OCI-LY7 (cell line): ENCODE measurements around the gene STXBP5.

Experiments
- EZH2phosphoT487 ChIP-seq: fragments of 200-600 bp; sonication (generic); IDR thresholded peaks from 2 replicates; pipeline ENCODE4 v1.6.1; 2018; ENCODE audit warnings: low read depth, borderline replicate concordance, mild to moderate bottlenecking, mixed run types, antibody characterized with exemption, low read length, moderate library complexity, mixed read lengths
- TF ChIP-seq, protein P1 (sequence below): fragments of 200-600 bp; sonication (generic); conservative IDR thresholded peaks from 2 replicates; pipeline ENCODE4 v1.5.1; 2014; ENCODE audit warnings: mild to moderate bottlenecking, antibody characterized with exemption, low read length, moderate library complexity, mixed read lengths

DNA sequence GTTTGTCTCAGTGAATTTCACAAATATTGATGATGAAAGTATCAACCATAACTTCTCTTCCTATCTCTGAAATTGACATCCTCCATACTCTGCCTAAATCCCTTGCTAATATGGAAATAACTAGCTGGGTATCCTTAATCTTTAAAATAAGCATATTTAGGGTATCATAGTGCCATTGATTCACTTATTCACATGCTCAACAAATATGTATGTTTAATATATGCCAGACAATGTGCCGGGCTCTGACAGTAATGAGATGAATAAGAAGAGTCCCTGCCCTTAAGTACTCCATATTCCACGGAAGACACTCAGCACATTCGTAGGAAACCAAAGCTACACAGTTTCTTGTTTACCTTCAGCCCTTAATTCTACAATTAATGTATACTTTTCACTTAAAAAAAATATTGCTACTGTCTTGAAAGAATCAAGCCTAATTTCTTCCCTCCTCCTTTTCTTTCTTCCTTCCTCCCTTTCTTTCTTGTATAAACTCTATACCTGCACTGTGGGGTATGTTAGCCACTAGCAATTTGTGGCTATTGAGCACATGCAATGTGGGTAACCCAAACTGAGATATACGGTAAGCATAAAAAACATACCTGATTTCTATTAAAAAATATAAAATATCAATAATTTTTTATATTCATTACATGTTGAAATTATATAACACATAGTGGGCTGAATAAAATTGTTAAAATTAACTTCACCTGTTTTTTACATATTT, 42.8 kb upstream of the STXBP5 start:
- TF ChIP-seq, protein P1, sequence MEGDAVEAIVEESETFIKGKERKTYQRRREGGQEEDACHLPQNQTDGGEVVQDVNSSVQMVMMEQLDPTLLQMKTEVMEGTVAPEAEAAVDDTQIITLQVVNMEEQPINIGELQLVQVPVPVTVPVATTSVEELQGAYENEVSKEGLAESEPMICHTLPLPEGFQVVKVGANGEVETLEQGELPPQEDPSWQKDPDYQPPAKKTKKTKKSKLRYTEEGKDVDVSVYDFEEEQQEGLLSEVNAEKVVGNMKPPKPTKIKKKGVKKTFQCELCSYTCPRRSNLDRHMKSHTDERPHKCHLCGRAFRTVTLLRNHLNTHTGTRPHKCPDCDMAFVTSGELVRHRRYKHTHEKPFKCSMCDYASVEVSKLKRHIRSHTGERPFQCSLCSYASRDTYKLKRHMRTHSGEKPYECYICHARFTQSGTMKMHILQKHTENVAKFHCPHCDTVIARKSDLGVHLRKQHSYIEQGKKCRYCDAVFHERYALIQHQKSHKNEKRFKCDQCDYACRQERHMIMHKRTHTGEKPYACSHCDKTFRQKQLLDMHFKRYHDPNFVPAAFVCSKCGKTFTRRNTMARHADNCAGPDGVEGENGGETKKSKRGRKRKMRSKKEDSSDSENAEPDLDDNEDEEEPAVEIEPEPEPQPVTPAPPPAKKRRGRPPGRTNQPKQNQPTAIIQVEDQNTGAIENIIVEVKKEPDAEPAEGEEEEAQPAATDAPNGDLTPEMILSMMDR, result no peak
- TF ChIP-seq EZH2phosphoT487, result no peak
